ENCODE data around the gene UXS1.

Gene UXS1

DNA sequence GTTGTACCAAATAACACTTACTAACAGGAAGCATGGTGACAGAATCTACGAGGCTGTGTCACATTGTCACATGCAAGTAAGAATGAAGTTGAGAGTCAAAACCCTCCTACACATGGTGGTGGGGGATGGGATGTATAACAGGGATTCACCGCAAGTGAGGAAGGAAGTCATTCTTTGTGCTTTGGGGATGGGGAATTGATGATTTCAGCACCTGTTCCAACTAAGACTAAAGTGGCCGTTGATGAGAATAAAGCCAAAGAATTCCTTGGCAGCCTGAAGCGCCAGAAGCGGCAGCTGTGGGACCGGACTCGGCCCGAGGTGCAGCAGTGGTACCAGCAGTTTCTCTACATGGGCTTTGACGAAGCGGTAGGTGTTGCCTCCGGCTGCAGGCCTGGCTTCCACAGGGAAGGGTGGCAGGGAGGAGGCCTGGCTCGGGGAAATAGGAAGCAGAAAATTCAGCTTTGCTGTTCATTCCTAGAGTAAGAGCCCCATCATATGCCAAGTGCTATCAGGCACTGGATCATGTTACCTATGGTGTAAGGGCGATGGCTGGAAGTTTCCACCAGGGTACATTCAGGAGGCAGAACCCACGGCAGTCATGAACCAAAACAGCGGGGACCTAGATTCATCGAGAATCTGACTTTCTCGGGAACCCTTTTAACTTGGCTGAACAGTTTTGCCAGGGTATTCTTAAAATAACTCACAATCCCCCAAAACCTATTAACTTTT, 120.3 kb downstream of the UXS1 start:
- DNase-seq: peak in 1 of 6 experiments; percentile 4

DNA sequence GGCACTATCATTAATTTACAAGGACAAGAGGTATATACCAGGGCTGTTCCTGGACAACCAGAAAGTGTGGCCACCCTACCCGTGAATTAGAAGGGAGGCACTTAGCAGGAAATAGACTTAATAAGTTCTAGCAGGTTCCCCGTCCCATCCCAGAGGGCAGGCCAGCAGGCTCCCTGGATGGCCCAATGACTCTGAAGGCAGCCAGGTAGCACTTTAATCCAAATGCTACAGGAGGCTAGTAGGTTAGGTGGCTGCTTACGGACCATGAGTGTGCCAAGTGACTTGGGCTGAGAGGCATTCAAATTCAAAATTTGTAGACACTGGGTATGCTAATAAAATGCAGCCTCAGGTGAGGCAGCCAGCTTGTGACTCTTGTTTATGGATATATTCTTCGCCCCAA, 123.9 kb downstream of the UXS1 start:
- DNase-seq: no peak

DNA sequence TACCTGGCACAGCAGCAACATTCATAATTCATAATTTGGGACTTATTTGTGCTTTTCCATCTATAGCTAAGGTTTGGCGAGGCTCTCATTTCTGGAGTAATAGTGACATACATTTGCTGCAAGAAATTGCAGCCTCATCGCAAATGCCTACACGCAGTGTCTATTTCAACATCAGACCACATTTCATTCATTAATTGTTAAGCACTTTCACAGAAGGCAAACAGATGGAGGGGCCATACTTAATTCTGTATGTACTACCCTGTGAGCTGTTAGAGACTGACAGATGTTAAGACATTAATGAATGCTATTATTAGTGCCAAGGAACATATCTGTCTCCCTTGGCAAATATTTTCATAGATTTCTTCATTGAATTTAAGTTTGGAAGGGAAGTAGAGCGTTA, 125.7 kb downstream of the UXS1 start:
- DNase-seq: no peak

DNA sequence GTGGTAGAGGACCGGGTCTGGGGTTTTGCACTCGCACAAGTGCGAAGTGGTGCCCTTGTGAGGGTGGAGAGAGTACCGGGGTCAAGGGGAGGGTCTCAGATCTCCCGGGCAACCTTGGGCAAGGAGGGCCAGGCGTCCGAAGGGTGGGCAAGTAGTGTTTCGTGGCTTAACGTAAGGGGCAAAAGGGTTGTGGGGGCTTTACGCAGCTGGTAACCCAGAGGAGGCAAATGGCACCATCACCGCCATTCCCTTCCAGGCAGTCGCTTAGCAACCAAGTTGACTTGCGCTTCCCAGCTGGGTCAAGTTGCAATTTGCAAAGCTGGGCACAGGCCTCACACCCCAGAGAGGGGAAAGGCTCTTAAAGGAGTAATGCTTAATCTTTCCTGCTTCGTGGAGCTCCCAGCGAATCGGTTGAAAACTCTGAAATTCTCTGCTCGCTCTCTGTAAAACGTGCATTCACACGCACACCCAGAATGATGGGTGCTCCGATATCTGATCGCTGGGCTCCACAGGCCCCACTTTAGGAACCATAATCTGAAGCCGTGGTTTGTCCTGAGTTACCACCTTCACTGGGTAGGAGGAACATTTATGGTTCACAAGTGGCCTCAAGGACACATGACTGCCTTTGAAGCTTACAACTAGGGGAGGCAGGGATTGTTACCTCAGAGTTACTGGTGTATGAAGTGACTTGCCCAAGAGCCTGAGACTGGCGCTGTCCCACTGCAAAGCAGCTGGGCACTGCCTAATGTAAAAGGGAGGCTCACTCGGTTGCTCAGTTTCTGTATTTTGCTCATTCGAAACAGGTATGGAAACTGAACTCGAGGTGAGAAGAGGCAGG, 127.9 kb downstream of the UXS1 start:
- DNase-seq: no peak

DNA sequence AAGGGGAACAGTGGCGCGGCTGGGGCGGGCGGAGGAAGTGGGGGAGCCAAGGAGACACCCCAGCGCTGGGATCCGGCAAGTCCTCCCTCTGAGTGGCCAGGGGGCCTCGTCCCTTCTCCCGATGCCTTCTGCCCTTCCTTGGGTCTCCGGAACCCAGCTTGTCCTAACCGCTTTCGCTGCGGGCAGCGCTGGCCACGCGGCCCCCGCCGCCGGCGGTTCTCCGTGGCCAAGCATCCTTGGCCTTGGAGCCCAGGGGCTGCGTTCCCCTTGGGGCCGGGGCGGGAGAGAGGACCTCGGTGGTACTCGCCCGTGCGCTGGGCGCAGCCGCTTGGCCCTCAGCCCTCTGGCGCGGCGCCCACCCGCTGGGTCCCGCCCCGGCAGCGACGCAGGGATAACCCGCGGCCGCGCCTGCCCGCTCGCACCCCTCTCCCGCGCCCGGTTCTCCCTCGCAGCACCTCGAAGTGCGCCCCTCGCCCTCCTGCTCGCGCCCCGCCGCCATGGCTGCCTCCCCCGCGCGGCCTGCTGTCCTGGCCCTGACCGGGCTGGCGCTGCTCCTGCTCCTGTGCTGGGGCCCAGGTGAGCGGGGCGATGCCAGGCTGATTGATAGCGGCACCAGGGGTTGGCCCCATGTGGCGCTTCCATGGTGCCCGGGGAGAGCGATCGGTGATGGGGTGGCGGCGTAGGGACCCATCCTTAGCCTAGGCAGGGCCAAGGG, 128.7 kb downstream of the UXS1 start:
- DNase-seq: peak in 5 of 6 experiments; percentile 5 to 35 (median 29)

DNA sequence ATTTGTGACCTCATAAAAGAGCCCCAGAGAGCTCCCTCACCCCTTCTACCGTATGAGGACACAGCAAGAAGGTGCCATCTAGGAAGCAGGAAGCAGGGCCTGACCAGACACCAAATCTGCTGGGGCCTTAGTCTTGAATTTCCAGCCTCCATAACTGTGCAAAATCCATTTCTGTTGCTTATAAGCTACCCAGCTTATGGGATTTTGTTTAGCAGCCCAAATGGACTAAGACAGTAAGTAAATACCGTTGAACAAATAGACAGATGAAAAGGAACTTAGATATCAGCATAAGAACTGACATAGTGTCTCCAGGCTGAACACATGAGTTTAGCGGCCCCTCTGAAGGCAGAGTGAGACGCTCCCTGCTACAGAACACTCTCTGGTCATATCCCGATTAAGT, 130.9 kb downstream of the UXS1 start:
- DNase-seq: no peak

DNA sequence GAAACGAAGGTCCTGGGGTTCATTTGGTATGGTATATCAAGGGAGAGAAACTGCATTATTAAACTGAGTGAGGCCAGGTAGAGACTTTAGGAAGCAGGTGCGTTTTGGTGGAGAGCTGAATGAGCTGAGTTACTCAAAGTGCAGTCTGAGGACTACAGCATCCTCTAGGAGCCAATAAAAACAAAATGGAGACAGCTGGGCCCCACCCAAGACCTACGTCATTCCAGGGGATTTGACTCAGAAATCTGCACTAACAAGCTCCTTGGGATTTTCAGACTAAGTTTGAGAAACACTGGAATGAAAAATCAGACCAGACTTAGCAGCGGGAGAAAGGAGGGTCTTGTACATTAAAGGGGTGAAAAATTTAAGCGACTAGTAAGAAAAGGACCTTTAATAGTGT, 131.5 kb downstream of the UXS1 start:
- no peak for DNase-seq

DNA sequence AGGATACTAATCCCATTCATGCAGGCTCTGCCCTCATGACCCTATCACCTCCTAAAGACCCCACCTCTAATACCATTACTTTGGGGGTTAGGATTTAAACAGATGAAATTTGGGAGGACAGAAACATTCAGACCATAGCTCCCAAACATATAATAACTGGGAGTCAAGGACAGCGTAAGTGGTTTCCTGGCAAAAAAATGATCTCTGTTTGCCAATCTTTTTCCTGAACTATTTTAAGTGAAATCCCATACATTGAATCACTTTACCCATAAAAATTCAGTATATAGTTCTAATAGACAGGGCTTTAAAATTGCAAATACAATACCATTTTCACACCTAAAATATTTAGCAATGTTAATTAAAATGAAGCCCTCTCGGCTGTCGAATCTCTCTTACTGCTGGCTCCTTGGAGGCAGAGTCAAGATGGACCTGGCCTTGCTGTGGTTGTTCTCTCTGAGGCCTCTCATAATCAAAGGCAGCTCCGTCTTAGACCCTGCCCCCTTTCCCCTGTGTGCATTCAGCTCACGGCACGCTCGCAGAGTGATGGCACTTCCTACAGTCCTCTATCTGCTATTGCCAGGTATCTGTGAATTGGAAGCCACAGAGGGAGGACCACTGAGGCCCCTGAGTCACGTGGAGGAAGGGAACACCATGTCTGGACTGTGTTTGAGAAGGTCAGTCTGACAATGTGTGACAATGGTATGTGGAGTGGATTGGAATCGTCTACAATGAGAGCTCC, 132.3 kb downstream of the UXS1 start:
- DNase-seq: no peak

DNA sequence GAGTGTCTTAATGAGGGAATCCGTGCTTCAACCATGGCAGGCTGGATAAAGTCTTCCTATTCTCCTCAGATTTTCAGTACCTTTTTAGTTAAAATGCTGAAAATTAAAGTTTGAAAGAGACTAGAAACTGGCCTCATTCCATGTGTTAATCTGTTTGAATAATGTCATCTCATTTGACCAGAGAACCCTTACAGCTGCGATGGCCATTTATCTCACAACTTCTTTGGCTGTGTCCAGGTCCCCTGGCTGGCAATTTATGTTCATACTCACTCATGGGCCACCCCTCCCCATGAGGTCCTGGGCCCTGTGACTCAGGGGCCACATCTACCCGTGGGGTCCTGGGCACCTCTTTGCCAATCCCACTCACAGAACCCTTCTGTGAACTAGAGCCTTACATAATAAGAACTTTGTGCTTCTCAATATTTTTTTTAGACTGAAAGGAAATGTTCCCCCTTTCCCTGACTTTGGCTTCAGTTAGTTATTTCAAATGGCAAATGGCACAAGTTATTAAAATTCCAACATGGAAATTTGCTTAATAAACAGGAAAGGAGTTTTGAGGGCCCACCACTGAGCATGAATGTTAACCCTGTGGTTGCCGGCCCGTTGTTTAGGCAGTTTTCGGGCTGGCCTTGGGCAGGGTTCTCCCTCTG, 134.6 kb downstream of the UXS1 start:
- DNase-seq: no peak

DNA sequence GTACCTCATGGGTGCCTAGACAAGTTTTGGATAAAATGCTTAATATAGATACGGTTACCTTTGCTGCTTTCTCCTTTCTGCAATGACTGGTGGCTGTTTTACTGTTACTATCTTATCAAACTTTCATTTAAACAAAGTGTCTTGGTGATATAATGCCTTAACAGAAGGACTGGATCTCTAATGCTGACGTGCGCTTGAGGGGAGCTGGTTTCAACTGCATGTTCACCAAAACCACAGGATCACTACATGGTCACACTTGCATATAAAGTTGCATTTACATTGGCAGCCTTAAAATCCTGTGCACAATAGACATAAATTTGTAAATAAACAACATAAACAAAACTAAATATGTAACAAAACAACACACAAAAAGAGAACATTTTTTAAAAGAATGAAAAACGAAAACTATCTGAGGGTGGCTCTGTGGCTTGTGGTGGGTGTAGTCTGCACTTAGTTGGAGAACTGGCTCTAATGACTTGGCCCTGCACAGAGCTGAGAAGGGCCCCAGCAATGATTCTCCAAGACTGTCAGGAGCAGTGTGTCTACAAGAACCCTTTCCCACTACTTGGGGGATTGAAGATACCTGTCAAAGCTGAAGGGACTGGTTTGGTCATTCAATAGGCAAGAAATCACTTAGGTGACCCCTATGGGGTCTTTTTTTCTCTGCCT, 135.5 kb downstream of the UXS1 start:
- DNase-seq: no peak

DNA sequence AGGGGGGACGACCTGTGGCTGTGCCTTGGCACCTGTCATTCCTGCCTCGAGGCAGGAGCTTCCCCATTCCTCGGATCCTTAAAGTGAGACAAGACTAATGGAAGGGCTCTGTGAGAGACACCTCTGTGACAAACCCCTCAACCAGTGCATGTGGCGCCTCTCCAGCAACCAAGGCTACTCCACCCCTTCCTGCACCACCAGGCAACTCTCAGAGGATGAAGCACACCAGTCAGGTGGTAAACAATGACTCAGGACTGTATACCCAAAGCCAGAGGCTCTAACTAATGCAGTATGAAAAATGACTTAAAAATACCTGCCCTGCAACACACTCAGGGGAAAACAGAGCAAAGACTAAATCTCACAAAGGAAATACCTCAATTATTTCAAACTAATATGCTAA, 136.9 kb downstream of the UXS1 start:
- DNase-seq: peak in 3 of 6 experiments; percentile 34 to 52 (median 37)

DNA sequence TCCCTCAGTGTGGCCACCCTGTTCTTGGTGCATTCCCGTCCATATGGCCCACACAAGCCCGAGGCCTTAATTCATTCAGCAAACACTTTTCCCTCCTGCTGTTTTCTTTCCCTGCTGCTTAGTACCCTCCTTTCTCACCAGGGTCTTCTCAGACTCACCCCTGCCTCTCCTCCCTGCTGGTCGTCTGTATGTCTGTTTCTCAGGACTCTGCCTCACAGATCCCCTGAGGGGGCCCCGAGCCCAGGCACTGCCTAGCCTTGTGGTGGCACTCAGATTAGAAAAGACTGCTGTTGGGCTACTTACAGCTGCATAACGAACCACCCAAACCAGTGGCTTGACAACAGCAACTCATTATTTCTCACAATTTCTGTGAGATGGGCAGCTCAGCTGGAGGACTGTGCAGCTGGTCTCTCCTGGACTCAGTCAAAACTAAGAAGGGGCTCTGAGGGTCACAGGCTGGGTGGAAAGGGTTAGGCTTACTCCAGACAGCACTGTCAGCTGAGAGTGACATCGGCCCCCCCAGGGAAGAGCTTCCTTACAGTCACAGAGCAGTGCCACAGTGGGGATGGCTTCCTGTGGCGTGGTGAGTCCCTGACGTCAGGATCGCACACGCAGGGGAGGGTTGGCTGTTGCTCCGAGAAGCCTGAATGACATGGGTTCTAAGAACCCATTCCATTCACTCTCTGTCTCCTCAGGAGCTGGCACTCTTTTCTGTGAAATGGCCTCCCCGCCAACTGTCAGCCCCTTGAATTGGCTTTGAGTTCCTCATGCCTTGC, 139.0 kb downstream of the UXS1 start:
- DNase-seq: peak in 4 of 6 experiments; percentile 8 to 17 (median 12)

DNA sequence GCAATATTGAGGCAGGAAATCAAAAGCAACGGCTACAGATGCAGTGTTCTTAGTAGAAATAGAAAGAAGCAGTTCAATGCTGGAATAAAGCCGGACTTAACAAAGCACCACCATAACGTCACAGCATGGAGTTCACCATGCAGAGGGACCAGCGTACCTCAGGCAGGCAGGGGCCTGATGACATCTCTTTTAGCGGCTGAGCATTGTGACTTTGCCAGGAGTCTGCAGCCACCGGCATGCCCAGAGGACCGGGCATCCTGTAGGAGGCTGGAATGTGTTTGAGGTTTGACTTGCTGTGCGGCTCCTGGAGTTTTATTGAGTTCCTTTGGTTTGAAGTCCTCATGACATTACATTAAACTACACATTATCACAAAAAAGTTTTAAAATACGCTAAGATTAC, 139.8 kb downstream of the UXS1 start:
- no peak for DNase-seq

DNA sequence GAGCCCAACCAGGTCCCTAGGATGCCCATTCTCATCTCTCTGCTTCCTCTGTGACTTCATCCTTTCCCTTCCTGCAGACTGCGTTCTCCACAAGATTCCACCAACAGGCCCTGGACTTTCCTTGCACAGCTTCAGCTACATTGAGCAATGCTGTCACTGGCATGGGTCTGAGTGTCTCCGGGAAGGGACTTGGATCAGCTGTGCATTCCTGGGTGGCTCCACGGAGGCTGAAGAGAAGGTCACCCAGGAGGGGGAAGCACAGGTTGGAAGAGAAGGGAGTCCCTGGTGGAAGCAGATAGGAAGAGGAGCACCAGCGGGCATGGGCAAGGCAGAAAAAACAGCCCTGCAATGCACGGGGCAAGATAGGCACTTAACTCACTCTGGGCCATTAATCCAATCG, 140.5 kb downstream of the UXS1 start:
- DNase-seq: no peak

DNA sequence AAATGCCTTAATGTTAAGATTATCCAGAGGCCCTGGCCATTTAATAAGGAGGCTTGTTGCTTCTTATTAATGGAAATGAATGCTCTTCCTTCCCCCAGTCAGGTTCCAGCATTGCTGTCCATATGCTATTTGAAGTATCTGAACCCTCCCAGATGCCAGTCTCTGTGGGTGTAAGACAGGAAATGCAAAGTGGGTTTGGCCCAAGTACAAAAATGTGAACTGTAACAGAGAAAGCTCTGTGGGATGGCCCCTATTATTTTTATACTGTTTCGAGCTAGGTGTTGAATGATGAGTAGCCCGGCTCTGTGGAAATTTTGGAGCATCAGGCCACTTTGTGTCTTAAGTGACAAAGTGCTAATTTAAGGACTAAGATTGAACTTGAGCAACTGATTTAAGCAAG, 141.0 kb downstream of the UXS1 start:
- peak in 2 of 6 experiments; percentile 25 to 28 for DNase-seq

DNA sequence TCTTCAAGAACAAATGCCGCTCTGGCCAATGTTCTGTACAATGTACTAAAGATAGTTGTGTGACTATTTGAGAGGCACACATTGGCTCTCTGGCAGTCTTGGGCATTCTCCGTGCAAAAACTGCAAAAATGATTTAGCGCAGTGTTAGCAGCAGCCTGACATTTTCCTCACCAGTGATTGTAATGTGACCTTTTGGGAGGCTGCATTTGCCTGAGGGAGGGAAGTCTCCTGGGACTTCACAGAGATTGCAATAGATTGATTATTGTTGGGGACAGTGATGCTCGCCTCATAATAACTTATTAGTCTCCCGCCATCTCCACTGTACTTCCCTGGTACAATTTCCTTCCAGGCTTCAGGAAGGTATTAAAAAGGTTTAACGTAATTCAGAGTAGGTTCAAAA, 149.2 kb downstream of the UXS1 start:
- DNase-seq: no peak

DNA sequence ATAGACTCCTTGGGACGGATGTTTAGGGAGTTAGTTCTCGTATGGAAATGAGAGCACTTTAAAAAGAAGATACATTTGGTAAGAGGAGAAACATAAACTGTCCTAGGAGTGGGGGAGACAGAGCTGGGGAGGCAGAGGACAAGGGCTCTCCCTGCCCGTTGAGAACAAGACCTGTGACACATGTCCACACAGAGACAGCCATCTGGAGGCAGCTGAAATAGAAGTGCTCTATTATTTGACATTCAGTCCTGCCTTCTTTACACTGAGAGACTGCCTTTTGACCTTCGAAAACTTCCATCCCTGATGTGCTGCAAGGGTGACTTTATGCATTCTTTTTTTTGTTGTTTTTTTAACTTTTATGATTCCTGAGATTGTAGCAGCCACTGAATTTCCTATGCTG, 150.1 kb downstream of the UXS1 start:
- no peak for DNase-seq

Data from stimulated activated naive CD4-positive, alpha-beta T cell (primary cell).